Renal pelvis (tissue), 4 donors: ENCODE results near the gene KRT82. TPM values are rescaled to one million over a fixed set of nuclear protein-coding genes. Genes with fewer than 3 reads are reported as not detected.

ENCODE experiments used
- DNase-seq: peaks from one replicate; pipeline ENCODE4 v3.0.0-alpha.2; 2013
- polyA plus RNA-seq, 3 donors: library from polyadenylated mRNA; unstranded; fragments of 120-200 nt; gene quantifications; one replicate each; pipeline ENCODE4 v1.2.1, GENCODE V29; 2013; ENCODE audit not compliant: insufficient read length in 3 of 3

KRT82 gene
- polyA plus RNA-seq, 3 donors = not detected

GRCh38 chr12:52387859-52388258 lies 18.3 kb downstream of the KRT82 start:
- DNase-seq = no peak

- no peak for DNase-seq
These were observed 20.9 kb downstream of the KRT82 start, which contains the start of gene KRT84 for GRCh38 chr12:52385226-52385702. TSS of gene KRT84 (minus strand) at chr12:52385652. CDS start at chr12:52385585, 67 bp downstream.

GRCh38 chr12:52383331-52383730 lies 22.8 kb downstream of the KRT82 start:
- no peak for DNase-seq

GRCh38 chr12:52382854-52383253 lies 23.3 kb downstream of the KRT82 start:
- no peak for DNase-seq

GRCh38 chr12:52381206-52381605 lies 24.9 kb downstream of the KRT82 start:
- no peak for DNase-seq

- no peak for DNase-seq
These were observed 25.9 kb downstream of the KRT82 start for GRCh38 chr12:52380271-52380694.

GRCh38 chr12:52379536-52379935 lies 26.6 kb downstream of the KRT82 start:
- DNase-seq = no peak

- no peak for DNase-seq
These were observed 28.0 kb downstream of the KRT82 start for GRCh38 chr12:52378091-52378490.

GRCh38 chr12:52377266-52377665 lies 28.9 kb downstream of the KRT82 start:
- DNase-seq = no peak

GRCh38 chr12:52372216-52373154 lies 33.6 kb downstream of the KRT82 start:
- peak; percentile 78 for DNase-seq

- no peak for DNase-seq
These were observed 34.4 kb downstream of the KRT82 start for GRCh38 chr12:52371716-52372115.

- DNase-seq = peak; percentile 59
These were observed 35.1 kb downstream of the KRT82 start for GRCh38 chr12:52370926-52371608.

GRCh38 chr12:52369809-52370208 lies 36.3 kb downstream of the KRT82 start:
- DNase-seq = no peak

- DNase-seq = no peak
These were observed 36.9 kb downstream of the KRT82 start for GRCh38 chr12:52369211-52369610.

GRCh38 chr12:52368508-52368907 lies 37.6 kb downstream of the KRT82 start:
- no peak for DNase-seq

- DNase-seq = no peak
These were observed 38.3 kb downstream of the KRT82 start for GRCh38 chr12:52367876-52368275.

- DNase-seq = no peak
These were observed 39.2 kb downstream of the KRT82 start, which contains the start of gene KRT85 for GRCh38 chr12:52366738-52367485. TSS of gene KRT85 (minus strand) at chr12:52367481. CDS start at chr12:52367405, 76 bp downstream.

- no peak for DNase-seq
These were observed 41.1 kb downstream of the KRT82 start for GRCh38 chr12:52364901-52365489.

GRCh38 chr12:52364061-52364460 lies 42.1 kb downstream of the KRT82 start:
- no peak for DNase-seq

GRCh38 chr12:52363111-52363679 lies 42.9 kb downstream of the KRT82 start:
- no peak for DNase-seq

GRCh38 chr12:52362118-52362726 lies 43.9 kb downstream of the KRT82 start:
- DNase-seq = no peak
